ENCODE results near the gene GNAL. TPM values are rescaled to one million over a fixed set of nuclear protein-coding genes. Genes with fewer than 3 reads are reported as not detected.
A peak's percentile ranks its signal among the peaks of the same experiment; 100 is the strongest.

The GNAL gene
- total RNA-seq, 1 experiment from 2014 or later, result 28.4 TPM

GRCh38 chr18:11861583-11862288, 172.7 kb downstream of the GNAL start:
- Mint-ChIP-seq H3K36me3 (ENCODE audit: insufficient read depth, unreplicated experiment) (peaks cover 20% of the 10 kb centered on the region), H3K9me3 (ENCODE audit: unreplicated experiment) (no peaks in the 10 kb centered on the region), H3K27me3 (ENCODE audit: insufficient read depth, unreplicated experiment) (no peaks in the 10 kb centered on the region), H3K27ac (ENCODE audit: unreplicated experiment) (peak overlapping the region; percentile 33), H3K4me1 (ENCODE audit: low read depth, unreplicated experiment) (peaks cover 44% of the 10 kb centered on the region), H3K4me3 (ENCODE audit: unreplicated experiment) (peak overlapping the region; percentile 0)
- ChIA-PET POLR2A (no interaction called here), CTCF (no interaction called here)
- Histone ChIP-seq H3K36me3 (ENCODE audit: control insufficient read depth, insufficient read depth, low read length) (no peaks in the 10 kb centered on the region), H3K4me3 (ENCODE audit: low read depth, low read length) (no peak overlapping the region), H3K4me1 (peaks cover 53% of the 10 kb centered on the region), H3K27me3 (replicated peaks; ENCODE audit: control insufficient read depth, insufficient read depth, low read length) (no peaks in the 10 kb centered on the region), H3K9me3 (no peaks in the 10 kb centered on the region)
- DNase-seq, result no peak
- intact Hi-C loops (cut with micrococcal nuclease; ENCODE audit: unreplicated experiment), result no loop called here
- BruUV-seq (replicated peaks), result no TSS peak
- no peak for TF ChIP-seq CTCF (IDR thresholded peaks at IDR 0.05; ENCODE audit: insufficient read depth in 1 of 2, low read depth in 1 of 2, low read length in 1 of 2, severe bottlenecking in 1 of 2, unreplicated experiment in 1 of 2)

GRCh38 chr18:11862468-11863137, 173.5 kb downstream of the GNAL start:
- Mint-ChIP-seq H3K27me3 (ENCODE audit: insufficient read depth, unreplicated experiment) (no peaks in the 10 kb centered on the region), H3K4me3 (ENCODE audit: unreplicated experiment) (no peak overlapping the region), H3K36me3 (ENCODE audit: insufficient read depth, unreplicated experiment) (peaks cover 12% of the 10 kb centered on the region), H3K9me3 (ENCODE audit: unreplicated experiment) (no peaks in the 10 kb centered on the region), H3K27ac (ENCODE audit: unreplicated experiment) (peak overlapping the region; percentile 62), H3K4me1 (ENCODE audit: low read depth, unreplicated experiment) (peaks cover 37% of the 10 kb centered on the region)
- Histone ChIP-seq H3K36me3 (ENCODE audit: control insufficient read depth, insufficient read depth, low read length) (no peaks in the 10 kb centered on the region), H3K4me3 (ENCODE audit: low read depth, low read length) (no peak overlapping the region), H3K27me3 (replicated peaks; ENCODE audit: control insufficient read depth, insufficient read depth, low read length) (no peaks in the 10 kb centered on the region), H3K4me1 (peaks cover 49% of the 10 kb centered on the region), H3K9me3 (no peaks in the 10 kb centered on the region)
- DNase-seq, result no peak
- no TSS peak for BruUV-seq (replicated peaks)
- CTCF ChIA-PET, result no interaction called here
- POLR2A ChIA-PET, result no interaction called here
- intact Hi-C loops (cut with micrococcal nuclease; ENCODE audit: unreplicated experiment), result no loop called here
- no peak for TF ChIP-seq CTCF (IDR thresholded peaks at IDR 0.05; ENCODE audit: insufficient read depth in 1 of 2, low read depth in 1 of 2, low read length in 1 of 2, severe bottlenecking in 1 of 2, unreplicated experiment in 1 of 2)

GRCh38 chr18:11864471-11864870, 175.4 kb downstream of the GNAL start:
- Mint-ChIP-seq H3K36me3 (ENCODE audit: insufficient read depth, unreplicated experiment) (peaks cover 6% of the 10 kb centered on the region), H3K27me3 (ENCODE audit: insufficient read depth, unreplicated experiment) (no peaks in the 10 kb centered on the region), H3K9me3 (ENCODE audit: unreplicated experiment) (no peaks in the 10 kb centered on the region), H3K4me1 (ENCODE audit: low read depth, unreplicated experiment) (peaks cover 20% of the 10 kb centered on the region), H3K27ac (ENCODE audit: unreplicated experiment) (no peak overlapping the region), H3K4me3 (ENCODE audit: unreplicated experiment) (no peak overlapping the region)
- CTCF ChIA-PET, result no interaction called here
- POLR2A ChIA-PET, result no interaction called here
- H3K4me1 ChIP-seq, result peaks cover 31% of the 10 kb centered on the region
- H3K9me3 ChIP-seq, result no peaks in the 10 kb centered on the region
- no TSS peak for BruUV-seq (replicated peaks)
- no peaks in the 10 kb centered on the region for H3K36me3 ChIP-seq (ENCODE audit: control insufficient read depth, insufficient read depth, low read length)
- no peak for TF ChIP-seq CTCF (IDR thresholded peaks at IDR 0.05; ENCODE audit: insufficient read depth in 1 of 2, low read depth in 1 of 2, low read length in 1 of 2, severe bottlenecking in 1 of 2, unreplicated experiment in 1 of 2)
- no peak overlapping the region for H3K4me3 ChIP-seq (ENCODE audit: low read depth, low read length)
- H3K27me3 ChIP-seq (replicated peaks; ENCODE audit: control insufficient read depth, insufficient read depth, low read length), result no peaks in the 10 kb centered on the region
- intact Hi-C loops (cut with micrococcal nuclease; ENCODE audit: unreplicated experiment), result no loop called here
- DNase-seq, result no peak

Measured in Caco-2 (cell line).